Coronary artery (tissue), 2 donors: ENCODE data around the gene LRFN2.
A peak's percentile ranks its signal among the peaks of the same experiment; 100 is the strongest.

Source experiments
- DNase-seq: peaks from one replicate; pipeline ENCODE4 v3.0.0-alpha.2; 2017; ENCODE audit warnings: low spot score
- H3K27ac ChIP-seq, 2 donors: fragments of 200-600 bp; sonication (generic); one replicate each; pipeline ENCODE4 v1.5.1; 2016 to 2019
- H3K4me3 ChIP-seq: fragments of 200-600 bp; sonication (generic); 2 replicates; pipeline ENCODE4 v1.5.1; 2016; ENCODE audit warnings: mild to moderate bottlenecking, moderate library complexity
- TF ChIP-seq, protein P1 (sequence below): fragments of 200-600 bp; sonication (generic); IDR thresholded peaks from one replicate; pipeline ENCODE4 v1.5.1; 2019; ENCODE audit warnings: antibody characterized with exemption

LRFN2 gene

DNA sequence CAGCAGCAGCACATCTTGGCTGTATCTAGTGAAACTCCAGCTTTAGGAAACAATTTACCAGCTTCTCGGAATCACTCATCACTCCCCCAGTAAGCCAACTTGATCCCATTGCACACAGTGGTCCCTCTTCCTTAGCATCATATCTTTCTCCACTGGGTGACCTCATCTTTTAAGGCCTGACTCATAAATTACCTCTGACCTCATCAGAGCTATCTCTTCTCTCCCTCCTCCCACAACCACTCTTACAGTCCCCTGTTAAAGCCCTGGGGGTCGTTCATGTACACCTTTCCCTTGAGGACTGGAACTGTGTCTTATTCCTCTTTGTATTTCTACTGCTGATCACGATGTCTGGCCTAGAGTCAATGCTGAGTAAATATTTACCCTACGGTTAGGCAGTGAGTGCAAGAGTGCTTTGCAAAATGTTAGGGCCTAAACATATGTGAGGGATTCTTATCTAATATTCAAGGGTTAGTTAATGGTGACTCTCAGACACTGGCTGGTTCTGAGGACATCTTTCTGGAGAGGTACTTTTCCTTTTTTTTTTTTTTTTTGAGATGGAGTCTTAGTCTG is 187.2 kb downstream of the LRFN2 start:
- Histone ChIP-seq H3K4me3 (no peak overlapping the region), H3K27ac (no peak overlapping the region)
- no peak for DNase-seq
- TF ChIP-seq, protein P1, sequence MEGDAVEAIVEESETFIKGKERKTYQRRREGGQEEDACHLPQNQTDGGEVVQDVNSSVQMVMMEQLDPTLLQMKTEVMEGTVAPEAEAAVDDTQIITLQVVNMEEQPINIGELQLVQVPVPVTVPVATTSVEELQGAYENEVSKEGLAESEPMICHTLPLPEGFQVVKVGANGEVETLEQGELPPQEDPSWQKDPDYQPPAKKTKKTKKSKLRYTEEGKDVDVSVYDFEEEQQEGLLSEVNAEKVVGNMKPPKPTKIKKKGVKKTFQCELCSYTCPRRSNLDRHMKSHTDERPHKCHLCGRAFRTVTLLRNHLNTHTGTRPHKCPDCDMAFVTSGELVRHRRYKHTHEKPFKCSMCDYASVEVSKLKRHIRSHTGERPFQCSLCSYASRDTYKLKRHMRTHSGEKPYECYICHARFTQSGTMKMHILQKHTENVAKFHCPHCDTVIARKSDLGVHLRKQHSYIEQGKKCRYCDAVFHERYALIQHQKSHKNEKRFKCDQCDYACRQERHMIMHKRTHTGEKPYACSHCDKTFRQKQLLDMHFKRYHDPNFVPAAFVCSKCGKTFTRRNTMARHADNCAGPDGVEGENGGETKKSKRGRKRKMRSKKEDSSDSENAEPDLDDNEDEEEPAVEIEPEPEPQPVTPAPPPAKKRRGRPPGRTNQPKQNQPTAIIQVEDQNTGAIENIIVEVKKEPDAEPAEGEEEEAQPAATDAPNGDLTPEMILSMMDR = no peak

DNA sequence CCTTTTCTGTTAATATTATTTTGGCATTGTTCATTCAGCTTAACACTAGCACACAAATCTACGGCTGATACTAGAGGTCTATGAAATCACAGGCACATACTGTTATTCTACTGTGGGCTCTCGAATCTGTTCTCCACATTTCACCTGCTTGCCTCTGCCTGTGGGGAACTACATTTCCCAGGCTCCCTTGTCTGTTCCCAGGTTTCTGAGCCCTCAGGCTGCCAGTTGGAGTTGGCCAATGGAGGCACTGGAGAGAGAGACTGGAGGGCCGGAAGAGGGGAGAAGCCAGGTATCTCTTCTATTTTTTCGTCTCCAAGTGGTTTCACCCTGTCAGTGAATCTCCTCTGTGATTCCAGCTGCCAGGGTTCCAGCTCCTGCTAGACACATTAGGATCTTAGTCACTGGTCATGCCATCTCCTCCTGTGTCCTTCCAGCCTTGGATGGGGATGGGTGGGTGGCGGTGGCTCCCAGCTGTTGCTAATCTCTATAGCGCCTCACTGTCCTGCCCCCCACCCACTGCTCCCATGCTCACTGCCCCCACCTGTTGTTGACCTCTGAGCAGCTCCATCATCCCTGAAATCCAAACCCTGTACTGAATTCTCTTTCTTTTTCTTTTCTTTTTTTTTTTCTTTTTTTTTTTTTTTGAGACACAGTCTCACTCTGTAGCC is 188.2 kb downstream of the LRFN2 start:
- TF ChIP-seq, protein P1 = no peak
- Histone ChIP-seq H3K4me3 (no peak overlapping the region), H3K27ac (no peak overlapping the region)
- no peak for DNase-seq

DNA sequence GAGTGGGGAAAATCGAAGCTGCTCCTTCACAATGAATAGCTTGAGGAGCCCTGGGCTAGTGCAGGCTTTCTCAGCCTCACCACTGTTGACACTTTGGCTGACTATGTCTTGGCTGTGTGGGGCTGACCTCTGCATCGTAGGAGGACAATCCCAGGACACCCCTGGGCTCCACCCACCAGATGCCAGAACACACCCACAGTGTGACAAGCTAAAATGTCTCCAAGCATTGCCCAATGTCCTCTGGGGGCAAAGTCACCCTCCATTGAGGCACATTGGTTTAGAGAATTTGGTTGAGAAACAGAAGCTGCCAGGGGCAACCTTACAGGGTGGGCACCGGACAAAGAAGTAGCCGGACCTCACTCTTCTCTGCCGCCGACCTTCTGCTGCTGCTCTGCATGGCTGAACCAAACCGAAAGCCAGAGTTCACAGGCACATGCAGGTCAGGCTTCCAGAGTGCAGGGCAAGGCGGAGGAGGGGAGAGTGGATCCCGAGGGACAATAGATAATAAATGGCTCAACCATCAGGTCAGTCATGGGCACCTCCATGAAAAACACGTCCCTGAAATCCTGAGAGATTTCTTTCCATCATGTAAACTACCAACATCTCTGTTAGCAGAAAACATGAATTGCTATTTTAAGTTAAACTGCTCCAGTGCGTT is 189.0 kb downstream of the LRFN2 start:
- DNase-seq = no peak
- TF ChIP-seq, protein P1 = no peak
- Histone ChIP-seq H3K27ac (no peak overlapping the region), H3K4me3 (no peak overlapping the region)

DNA sequence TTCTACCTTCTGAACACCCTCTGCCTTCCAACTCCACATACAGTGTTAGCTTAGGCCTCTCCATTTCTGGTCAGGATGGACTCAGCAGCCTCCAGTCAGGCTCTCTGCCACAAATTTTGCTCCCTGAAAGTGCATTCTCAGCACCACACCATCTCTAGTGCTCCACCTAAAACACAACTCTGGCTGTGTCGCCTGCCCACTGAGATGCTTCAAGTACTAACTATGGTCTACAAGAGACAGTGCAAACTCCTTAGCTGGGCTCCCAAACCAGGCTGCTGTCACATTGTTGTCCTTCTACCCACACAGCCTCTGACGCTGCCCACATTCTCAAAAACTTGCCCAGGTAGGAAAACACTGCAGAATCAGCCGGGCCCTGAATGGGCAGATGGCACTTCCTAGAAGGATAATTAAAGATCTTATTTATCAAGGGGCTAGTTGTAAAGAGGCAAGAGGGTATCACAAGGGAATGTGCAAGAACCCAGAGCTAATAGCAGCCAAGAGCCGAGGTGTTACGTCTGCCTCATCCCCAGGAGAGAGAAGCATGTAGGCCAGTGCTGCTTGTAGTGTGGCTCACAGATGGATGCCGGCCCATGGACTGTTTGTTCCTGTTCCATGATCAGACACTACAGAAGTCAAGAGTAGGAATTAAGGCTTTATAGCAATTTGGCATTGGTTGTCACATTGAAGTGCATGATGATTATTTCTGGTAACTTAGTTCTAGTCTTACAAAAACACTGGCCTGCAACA is 189.7 kb downstream of the LRFN2 start:
- H3K4me3 ChIP-seq = no peak overlapping the region
- DNase-seq = peak; percentile 46
- no peak overlapping the region for H3K27ac ChIP-seq
- TF ChIP-seq, protein P1 = no peak

DNA sequence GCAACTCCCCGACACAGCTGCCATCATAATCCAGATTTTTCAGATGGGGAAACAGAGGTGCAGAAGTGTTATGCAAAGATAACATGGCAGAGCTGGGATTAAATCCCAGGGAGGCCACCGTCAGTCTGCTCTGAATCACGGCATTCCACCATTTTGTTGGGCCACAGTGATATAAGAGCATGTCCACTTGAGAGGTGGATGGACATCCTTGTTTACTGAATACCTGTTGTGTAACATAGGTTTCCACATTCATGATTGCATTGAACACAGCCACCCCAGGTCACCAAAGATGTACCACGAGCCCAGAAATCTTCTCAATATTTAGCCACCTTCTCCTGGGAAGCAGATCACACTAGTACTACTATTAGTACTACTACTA is 191.5 kb downstream of the LRFN2 start:
- DNase-seq = no peak
- Histone ChIP-seq H3K27ac (no peak overlapping the region), H3K4me3 (no peak overlapping the region)
- TF ChIP-seq, protein P1 = no peak

DNA sequence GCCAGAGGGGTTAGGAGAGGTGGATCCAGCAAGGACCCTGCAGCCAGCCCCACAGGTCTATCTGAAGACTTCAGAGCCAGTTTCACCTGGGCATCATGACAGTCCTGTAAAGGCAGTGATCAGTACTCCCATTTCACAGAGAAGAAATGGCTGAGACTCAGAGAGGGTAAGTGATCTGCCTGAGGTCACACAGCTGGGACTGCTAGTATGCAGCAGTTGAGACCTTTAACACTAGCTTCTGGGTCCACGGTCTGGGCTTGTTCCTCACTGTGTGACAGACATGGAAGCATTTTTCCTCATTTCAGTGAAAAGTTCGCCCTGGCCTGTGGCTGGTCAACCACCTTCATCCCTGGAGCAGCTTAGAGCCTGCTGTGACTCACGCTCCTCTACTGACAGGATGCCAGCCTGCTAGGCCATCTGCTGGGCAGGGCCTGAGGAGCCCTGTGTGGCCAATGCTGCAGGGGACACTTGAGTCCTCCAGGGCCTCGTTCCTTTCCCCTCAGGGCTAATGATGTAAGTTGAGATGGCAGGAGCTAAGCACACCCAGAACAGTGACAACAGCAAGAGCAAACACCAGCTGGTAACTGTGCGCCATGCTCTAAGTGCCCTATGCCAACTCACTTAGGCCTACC is 192.0 kb downstream of the LRFN2 start:
- no peak overlapping the region for H3K27ac ChIP-seq
- TF ChIP-seq, protein P1 = no peak
- no peak overlapping the region for H3K4me3 ChIP-seq
- peak; percentile 45 for DNase-seq
